HG02884 (cell line): ENCODE data around the gene TSEN15.
"Not testable (repeated sequence)": the region's sequence is repeated elsewhere in the genome, so short reads cannot be mapped to it uniquely, and the experiment has no call there.

Experiments
- ATAC-seq: cut with Tn5 transposase; IDR thresholded peaks from one replicate; pipeline ENCODE4 v1.9.1; 2021; ENCODE audit warnings: mild to moderate bottlenecking, moderate library complexity; ENCODE audit not compliant: unreplicated experiment

The TSEN15 gene

GRCh38 chr1:184096005-184096404 is 44.5 kb downstream of the TSEN15 start:
- no peak for ATAC-seq

GRCh38 chr1:184096580-184096979 is 45.0 kb downstream of the TSEN15 start:
- ATAC-seq = not testable (repeated sequence)

GRCh38 chr1:184101141-184101540 is 49.6 kb downstream of the TSEN15 start:
- no peak for ATAC-seq

- no peak for ATAC-seq
These were observed 50.0 kb downstream of the TSEN15 start for GRCh38 chr1:184101571-184101970.

- no peak for ATAC-seq
These were observed 59.0 kb downstream of the TSEN15 start for GRCh38 chr1:184110272-184111204.

GRCh38 chr1:184112176-184112948 is 60.8 kb downstream of the TSEN15 start:
- no peak for ATAC-seq

GRCh38 chr1:184113251-184113650 is 61.7 kb downstream of the TSEN15 start:
- ATAC-seq = no peak

GRCh38 chr1:184114818-184115398 is 63.4 kb downstream of the TSEN15 start:
- ATAC-seq = no peak

GRCh38 chr1:184116287-184116686 is 64.8 kb downstream of the TSEN15 start:
- no peak for ATAC-seq

GRCh38 chr1:184118046-184118445 is 66.5 kb downstream of the TSEN15 start:
- no peak for ATAC-seq
